OCI-LY3 (cell line): Measurements from ENCODE around the gene PTBP3.

Experiments used
- EZH2phosphoT487 ChIP-seq: fragments of 200-600 bp; shearing (Covaris generic); IDR thresholded peaks from 2 replicates; pipeline ENCODE4 v1.6.1; 2018; ENCODE audit warnings: antibody characterized with exemption, mixed run types, low read depth
- TF ChIP-seq, protein P1 (sequence below): fragments of 200-600, 300-600 bp; sonication (generic); IDR thresholded peaks from 2 replicates; pipeline ENCODE4 v1.5.1; 2014; ENCODE audit warnings: antibody characterized with exemption, low read length, low read depth

DNA sequence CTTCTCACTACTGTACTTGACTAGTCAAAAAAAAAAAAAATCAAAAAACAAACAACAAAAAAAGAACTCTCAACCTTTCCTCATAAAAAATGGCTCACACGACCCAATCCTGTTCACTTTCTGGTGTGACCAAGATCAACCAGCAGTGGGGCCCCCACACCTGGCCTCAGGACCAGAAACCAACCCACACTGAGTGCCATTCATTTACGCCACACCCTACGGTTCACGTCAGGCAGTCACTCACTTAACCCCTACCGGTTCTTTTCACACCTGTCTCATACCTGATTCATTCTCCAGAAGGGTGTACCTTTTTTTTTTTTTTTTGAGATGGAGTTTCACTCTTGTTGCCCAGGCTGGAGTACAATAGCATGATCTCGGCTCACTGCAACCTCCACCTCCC lies 164.1 kb downstream of the PTBP3 start:
- TF ChIP-seq, protein P1, sequence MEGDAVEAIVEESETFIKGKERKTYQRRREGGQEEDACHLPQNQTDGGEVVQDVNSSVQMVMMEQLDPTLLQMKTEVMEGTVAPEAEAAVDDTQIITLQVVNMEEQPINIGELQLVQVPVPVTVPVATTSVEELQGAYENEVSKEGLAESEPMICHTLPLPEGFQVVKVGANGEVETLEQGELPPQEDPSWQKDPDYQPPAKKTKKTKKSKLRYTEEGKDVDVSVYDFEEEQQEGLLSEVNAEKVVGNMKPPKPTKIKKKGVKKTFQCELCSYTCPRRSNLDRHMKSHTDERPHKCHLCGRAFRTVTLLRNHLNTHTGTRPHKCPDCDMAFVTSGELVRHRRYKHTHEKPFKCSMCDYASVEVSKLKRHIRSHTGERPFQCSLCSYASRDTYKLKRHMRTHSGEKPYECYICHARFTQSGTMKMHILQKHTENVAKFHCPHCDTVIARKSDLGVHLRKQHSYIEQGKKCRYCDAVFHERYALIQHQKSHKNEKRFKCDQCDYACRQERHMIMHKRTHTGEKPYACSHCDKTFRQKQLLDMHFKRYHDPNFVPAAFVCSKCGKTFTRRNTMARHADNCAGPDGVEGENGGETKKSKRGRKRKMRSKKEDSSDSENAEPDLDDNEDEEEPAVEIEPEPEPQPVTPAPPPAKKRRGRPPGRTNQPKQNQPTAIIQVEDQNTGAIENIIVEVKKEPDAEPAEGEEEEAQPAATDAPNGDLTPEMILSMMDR: no peak
- TF ChIP-seq EZH2phosphoT487: no peak
